Thyroid gland (tissue), 4 donors: ENCODE results near the gene POPDC3.

ENCODE experiments used
- POLR2A ChIP-seq, 2 donors: fragments of 450-650 bp; IDR thresholded peaks; one replicate each; pipeline ENCODE4 v1.6.1; 2017; ENCODE audit warnings: antibody characterized with exemption in 2 of 2, mild to moderate bottlenecking in 2 of 2, moderate library complexity in 1 of 2
- TF ChIP-seq, protein P1 (sequence below), 6 experiments: fragments of 200-600 bp in 3 of 6; fragments of 450-650 bp in 3 of 6; sonication (generic) in 3 of 6; IDR thresholded peaks; one replicate each; pipeline ENCODE4 v1.5.1; 2016 to 2019; ENCODE audit warnings: antibody characterized with exemption in 6 of 6, mild to moderate bottlenecking in 2 of 6, inconsistent platforms in 1 of 6, moderate library complexity in 1 of 6

- TF ChIP-seq POLR2A (IDR thresholded peaks at IDR 0.05), result no peak
- TF ChIP-seq, protein P1, sequence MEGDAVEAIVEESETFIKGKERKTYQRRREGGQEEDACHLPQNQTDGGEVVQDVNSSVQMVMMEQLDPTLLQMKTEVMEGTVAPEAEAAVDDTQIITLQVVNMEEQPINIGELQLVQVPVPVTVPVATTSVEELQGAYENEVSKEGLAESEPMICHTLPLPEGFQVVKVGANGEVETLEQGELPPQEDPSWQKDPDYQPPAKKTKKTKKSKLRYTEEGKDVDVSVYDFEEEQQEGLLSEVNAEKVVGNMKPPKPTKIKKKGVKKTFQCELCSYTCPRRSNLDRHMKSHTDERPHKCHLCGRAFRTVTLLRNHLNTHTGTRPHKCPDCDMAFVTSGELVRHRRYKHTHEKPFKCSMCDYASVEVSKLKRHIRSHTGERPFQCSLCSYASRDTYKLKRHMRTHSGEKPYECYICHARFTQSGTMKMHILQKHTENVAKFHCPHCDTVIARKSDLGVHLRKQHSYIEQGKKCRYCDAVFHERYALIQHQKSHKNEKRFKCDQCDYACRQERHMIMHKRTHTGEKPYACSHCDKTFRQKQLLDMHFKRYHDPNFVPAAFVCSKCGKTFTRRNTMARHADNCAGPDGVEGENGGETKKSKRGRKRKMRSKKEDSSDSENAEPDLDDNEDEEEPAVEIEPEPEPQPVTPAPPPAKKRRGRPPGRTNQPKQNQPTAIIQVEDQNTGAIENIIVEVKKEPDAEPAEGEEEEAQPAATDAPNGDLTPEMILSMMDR (IDR thresholded peaks at IDR 0.05), result no peak
Observed at GRCh38 chr6:105212587-105212986, 32.8 kb upstream of the POPDC3 start.
